Stimulated activated CD8-positive, alpha-beta memory T cell treated with anti-CD3 and anti-CD28 coated beads, Interleukin-2, amount 100 ng/mL, for 1 hour (primary cell): ENCODE results near the gene COG4.

Source experiments
- DNase-seq, 2 donors: peaks; one replicate each; pipeline ENCODE4 v3.0.0-alpha.2; 2020; ENCODE audit warnings: low read depth in 2 of 2

COG4 gene

GRCh38 chr16:70434484-70435260 lies 88.7 kb downstream of the COG4 start:
- no peak for DNase-seq

- no peak for DNase-seq
These were observed 89.8 kb downstream of the COG4 start for GRCh38 chr16:70433458-70434103.

GRCh38 chr16:70432723-70433457 lies 90.5 kb downstream of the COG4 start:
- no peak for DNase-seq

GRCh38 chr16:70432356-70432722 lies 91.0 kb downstream of the COG4 start:
- no peak for DNase-seq

GRCh38 chr16:70430667-70431536 lies 92.5 kb downstream of the COG4 start:
- peak in 1 of 2 donors; percentile 31 for DNase-seq
